Spleen (tissue), 11 donors: ENCODE measurements around the gene PXDN. TPM values are rescaled to one million over a fixed set of nuclear protein-coding genes. Genes with fewer than 3 reads are reported as not detected.
"Not testable (repeated sequence)": the region's sequence is repeated elsewhere in the genome, so short reads cannot be mapped to it uniquely, and the experiment has no call there.

Experiments used
- DNase-seq: peaks from one replicate; pipeline ENCODE4 v3.0.0-alpha.2; 2020
- H3K27ac ChIP-seq, 8 donors: fragments of 200-600 bp; sonication (generic) in 7 of 8; 1 replicate in 4 of 8; 2 replicates in 4 of 8; pipeline versions ENCODE4 v1.5.0 to v1.8.0; 2016 to 2021; ENCODE audit warnings: inconsistent platforms in 4 of 8, mild to moderate bottlenecking in 4 of 8, moderate library complexity in 1 of 8
- H3K27me3 ChIP-seq, 7 donors: fragments of 200-600 bp; sonication (generic) in 6 of 7; replicated peaks in 1 of 7; 1 replicate in 4 of 7; 2 replicates in 3 of 7; pipeline versions ENCODE4 v1.5.0 to v1.8.0; 2016 to 2021; ENCODE audit warnings: inconsistent platforms in 3 of 7, mild to moderate bottlenecking in 1 of 7
- H3K36me3 ChIP-seq, 6 donors: fragments of 200-600 bp; sonication (generic) in 5 of 6; 1 replicate in 4 of 6; 2 replicates in 2 of 6; pipeline versions ENCODE4 v1.5.0 to v1.8.0; 2016 to 2021; ENCODE audit warnings: inconsistent platforms in 2 of 6
- H3K4me1 ChIP-seq, 6 donors: fragments of 200-600 bp; sonication (generic) in 5 of 6; 1 replicate in 3 of 6; 2 replicates in 3 of 6; pipeline versions ENCODE4 v1.5.0 to v1.8.0; 2016 to 2021; ENCODE audit warnings: inconsistent platforms in 3 of 6
- H3K4me3 ChIP-seq, 8 donors: fragments of 200-600 bp; sonication (generic) in 7 of 8; 1 replicate in 4 of 8; 2 replicates in 4 of 8; pipeline versions ENCODE4 v1.5.0 to v1.8.0; 2016 to 2021; ENCODE audit warnings: inconsistent platforms in 4 of 8, mild to moderate bottlenecking in 4 of 8, moderate library complexity in 2 of 8
- H3K9me3 ChIP-seq, 8 donors: fragments of 200-600 bp; sonication (generic) in 7 of 8; 1 replicate in 4 of 8; 2 replicates in 4 of 8; pipeline versions ENCODE4 v1.5.0 to v1.8.0; 2016 to 2021; ENCODE audit warnings: inconsistent platforms in 4 of 8
- CTCF ChIP-seq, 11 experiments: fragments of 200-600 bp in 7 of 11; fragments of 450-650 bp in 4 of 11; sonication (generic) in 4 of 11; IDR thresholded peaks in 8 of 11; conservative IDR thresholded peaks in 3 of 11; 1 replicate in 7 of 11; 2 replicates in 4 of 11; pipeline versions ENCODE4 v1.4.0 to v1.8.0; 2016 to 2021; ENCODE audit warnings: antibody characterized with exemption in 11 of 11, inconsistent platforms in 4 of 11, mild to moderate bottlenecking in 1 of 11
- POLR2A ChIP-seq, 3 donors: fragments of 450-650 bp; IDR thresholded peaks; one replicate each; pipeline ENCODE4 v1.5.1; 2017; ENCODE audit warnings: antibody characterized with exemption in 3 of 3, mild to moderate bottlenecking in 1 of 3
- POLR2AphosphoS5 ChIP-seq, 3 donors: sonication (generic); formaldehyde crosslinking; IDR thresholded peaks; one replicate each; pipeline ENCODE4 v1.5.1; 2017; ENCODE audit warnings: antibody characterized with exemption in 3 of 3
- WGBS, 5 donors: extraction: QIAGEN DNeasy Blood & Tissue Kit in 3 of 5; methylation state at CpG; one replicate each; pipeline versions ENCODE4 v1.1.5 to v1.1.7; 2013 to 2018; 5-methylcytosine and 5-hydroxymethylcytosine counted together
- intact Hi-C: fragments of 100-400 bp; cut with DNase I; formaldehyde crosslinking; loops from one replicate; pipeline ENCODE4 v1.15.0; 2023; ENCODE audit warnings: low total_unique reads
- polyA plus RNA-seq, 3 donors: library from polyadenylated mRNA; stranded (reverse); fragments of 200-250 nt; gene quantifications; one replicate each; pipeline ENCODE4 v1.2.1, GENCODE V29; 2013
- total RNA-seq, 7 donors: library from RNA; depleted of rRNA in 3 of 7; stranded (reverse); fragments of >200 nt in 3 of 7; fragmentation: NEBNext Ultra II Directional in 4 of 7; extraction: Animal tissue kit (Norgen Biotek cat#: 25700) in 4 of 7; gene quantifications; one replicate each; pipeline versions ENCODE4 v1.1.0 to v1.2.1, GENCODE V29; 2016 to 2021
- donor health status: healthy with polysubstance abuse.
- donor health status: DM: no; HTN: no; CAD: no; lungs with moderate emphysema.
- donor health status: DM: no; HTN: no; CAD: no.
- donor health status: Bipolar disorder and iron deficiency.
- donor health status: healthy.
- donor health status: DM: no; HTN: no; CAD: no.
- donor health status: DM: yes; HTN: yes; CAD: no.

Gene PXDN
- total and polyA plus RNA-seq, 10 donors, result 1.9 to 49.3 (median 30.8) TPM

GRCh38 chr2:1681017-1681318 is 63.3 kb downstream of the PXDN start:
- intact Hi-C loops, result no loop called here
- 35 to 55% (median 40%) methylated on average over 3 of the region's 3 CpGs for WGBS, 5 donors
- peak; percentile 66 for DNase-seq
- Histone ChIP-seq H3K4me1 (no peaks in the 10 kb centered on the region), H3K36me3 (peaks cover 0 to 50% (median 2%) of the 10 kb centered on the region in 6 donors), H3K27ac (no peak overlapping the region), H3K4me3 (no peak overlapping the region), H3K9me3 (no peaks in the 10 kb centered on the region), H3K27me3 (no peaks in the 10 kb centered on the region)
- TF ChIP-seq CTCF (IDR thresholded peaks at IDR 0.05 in 8 of 11, conservative IDR thresholded peaks at IDR 0.05 in 3 of 11) (no peak), POLR2A (IDR thresholded peaks at IDR 0.05) (no peak), POLR2AphosphoS5 (IDR thresholded peaks at IDR 0.05) (no peak)

DNA sequence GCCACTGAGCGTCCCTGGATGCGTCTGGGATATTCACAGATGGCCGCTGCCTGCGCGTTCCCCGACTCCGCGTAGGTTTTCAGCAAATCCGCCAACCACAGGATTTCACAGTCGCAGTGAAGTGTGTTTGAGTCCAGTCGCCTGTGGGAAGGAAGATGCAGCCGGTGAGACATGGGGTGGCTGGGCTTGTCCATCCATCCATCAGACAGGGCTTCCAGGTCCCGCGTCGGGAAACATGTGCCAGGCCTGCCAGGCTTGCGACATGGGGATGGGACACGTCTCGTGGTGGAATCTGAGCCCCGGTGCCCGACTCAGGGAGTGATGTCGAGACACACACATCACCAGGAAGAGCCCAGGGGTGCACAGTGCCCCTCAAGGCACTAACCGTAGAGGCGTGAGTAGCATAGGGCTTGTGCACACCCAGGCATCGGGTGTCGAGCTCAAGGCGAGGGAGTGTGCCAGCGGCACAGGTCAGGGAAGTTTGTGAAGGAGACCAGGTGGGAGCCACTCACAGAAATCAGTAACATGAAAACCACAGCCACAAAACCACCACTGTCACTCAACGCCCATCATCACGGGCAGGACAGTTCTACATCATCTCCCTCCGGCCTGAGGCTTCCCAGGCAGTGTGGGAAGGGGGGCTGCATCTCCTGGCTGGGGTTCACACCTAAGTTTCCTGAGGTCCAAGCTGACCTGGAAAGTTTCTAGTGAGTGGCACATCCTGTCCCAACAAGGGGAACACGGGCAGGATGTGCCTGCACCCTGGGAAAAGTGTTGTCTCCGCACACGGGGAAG is 63.9 kb downstream of the PXDN start:
- WGBS, 5 donors, result 88 to 89% (median 89%) methylated on average over 29 to 33 of the region's 33 CpGs
- peak; percentile 66 for DNase-seq
- H3K4me3 ChIP-seq, result no peak overlapping the region

GRCh38 chr2:1679488-1680039 is 64.8 kb downstream of the PXDN start:
- H3K9me3 ChIP-seq, H3K27ac ChIP-seq, H3K4me1 ChIP-seq, DNase-seq, intact Hi-C loops, H3K27me3 ChIP-seq, H3K4me3 ChIP-seq: not testable (repeated sequence)
- H3K36me3 ChIP-seq, result peaks cover 0 to 63% (median 2%) of the 10 kb centered on the region in 6 donors
- 83 to 96% (median 88%) methylated on average over 11 of the region's 11 CpGs for WGBS, 5 donors

More for the DNA sequence above, 63.9 kb downstream of the PXDN start:
- no peak overlapping the region for H3K27ac ChIP-seq
- H3K9me3 ChIP-seq, result no peaks in the 10 kb centered on the region
- H3K27me3 ChIP-seq, result no peaks in the 10 kb centered on the region
- no peak for TF ChIP-seq CTCF (IDR thresholded peaks at IDR 0.05 in 8 of 11, conservative IDR thresholded peaks at IDR 0.05 in 3 of 11)
- TF ChIP-seq POLR2A (IDR thresholded peaks at IDR 0.05), result no peak
- TF ChIP-seq POLR2AphosphoS5 (IDR thresholded peaks at IDR 0.05), result no peak
- intact Hi-C loops, result no loop called here
- H3K36me3 ChIP-seq, result peaks cover 0 to 55% (median 2%) of the 10 kb centered on the region in 6 donors
- H3K4me1 ChIP-seq, result no peaks in the 10 kb centered on the region

DNA sequence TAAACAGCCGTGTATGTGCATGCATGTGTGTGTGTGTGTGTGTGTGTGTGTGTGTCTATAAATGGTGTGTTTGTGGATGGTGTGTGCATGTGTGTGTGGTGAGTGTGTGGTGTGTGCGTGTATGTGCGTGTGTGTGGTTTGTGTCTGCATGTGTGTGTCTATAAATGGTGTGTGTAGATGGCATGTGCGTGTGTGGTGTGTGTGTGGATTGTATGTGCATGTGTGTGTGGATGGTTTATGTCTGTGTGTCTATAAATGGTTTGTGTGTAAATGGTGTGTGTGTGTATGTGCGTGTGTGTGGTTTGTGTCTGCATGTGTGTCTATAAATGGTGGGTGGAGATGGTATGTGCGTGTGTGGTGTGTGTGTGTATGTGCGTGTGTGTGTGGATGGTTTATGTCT is 65.2 kb downstream of the PXDN start:
- H3K4me3 ChIP-seq, DNase-seq, H3K9me3 ChIP-seq, H3K27ac ChIP-seq, H3K4me1 ChIP-seq, H3K27me3 ChIP-seq, intact Hi-C loops: not testable (repeated sequence)
- 90 to 94% (median 93%) methylated on average over 7 of the region's 7 CpGs for WGBS, 5 donors
- H3K36me3 ChIP-seq, result peaks cover 0 to 67% (median 2%) of the 10 kb centered on the region in 6 donors

GRCh38 chr2:1678609-1679008 is 65.7 kb downstream of the PXDN start:
- H3K27ac ChIP-seq, result no peak overlapping the region
- intact Hi-C loops, result no loop called here
- peaks cover 0 to 70% (median 2%) of the 10 kb centered on the region in 6 donors for H3K36me3 ChIP-seq
- no peaks in the 10 kb centered on the region for H3K4me1 ChIP-seq
- WGBS, 5 donors, result 88 to 95% (median 93%) methylated on average over 8 to 14 of the region's 14 CpGs
- no peak for TF ChIP-seq POLR2AphosphoS5 (IDR thresholded peaks at IDR 0.05)
- no peak for TF ChIP-seq POLR2A (IDR thresholded peaks at IDR 0.05)
- no peak for TF ChIP-seq CTCF (IDR thresholded peaks at IDR 0.05 in 8 of 11, conservative IDR thresholded peaks at IDR 0.05 in 3 of 11)
- DNase-seq, result no peak
- no peaks in the 10 kb centered on the region for H3K27me3 ChIP-seq
- no peak overlapping the region for H3K4me3 ChIP-seq
- no peaks in the 10 kb centered on the region for H3K9me3 ChIP-seq
